Midbrain (tissue), 1 donor: ENCODE data around the gene WDR93.
A peak's percentile ranks its signal among the peaks of the same experiment; 100 is the strongest.

Experiments used
- DNase-seq: peaks from one replicate; lab custom pipeline; 2025; lab: John Stamatoyannopoulos, UW

WDR93 gene

DNA sequence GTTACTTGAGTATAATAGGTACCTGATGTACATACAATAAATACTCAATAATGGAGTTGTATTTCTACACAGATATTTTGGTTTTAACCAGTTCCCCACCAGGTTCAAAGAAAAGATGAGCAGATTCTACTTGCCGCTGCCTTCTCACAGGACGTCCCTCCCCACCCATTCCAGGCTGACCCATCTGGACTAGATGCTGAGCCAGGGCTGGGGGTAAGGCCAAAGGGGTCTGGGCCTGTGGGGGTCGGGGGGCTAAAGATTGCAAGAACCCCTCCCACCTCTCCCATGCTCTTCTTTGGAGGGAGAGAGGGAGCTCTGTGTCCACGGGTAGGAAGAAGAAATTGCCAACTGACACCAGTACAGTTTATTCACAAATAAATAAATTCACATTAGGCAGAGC is 58.9 kb downstream of the WDR93 start:
- no peak for DNase-seq

GRCh38 chr15:89749951-89750559 is 59.4 kb downstream of the WDR93 start:
- DNase-seq = no peak

GRCh38 chr15:89750560-89751542 is 60.2 kb downstream of the WDR93 start, which contains the start of gene MESP1:
MESP1 (minus strand) TSS chr15:89751249; CDS start chr15:89751231, 18 bp downstream.
- peak; percentile 91 for DNase-seq

GRCh38 chr15:89751748-89752147 is 61.1 kb downstream of the WDR93 start:
- DNase-seq = no peak

GRCh38 chr15:89753855-89754254 is 63.2 kb downstream of the WDR93 start:
- DNase-seq = no peak

- no peak for DNase-seq
Measured at GRCh38 chr15:89754361-89755154, 63.9 kb downstream of the WDR93 start.

- no peak for DNase-seq
Measured at GRCh38 chr15:89755701-89756100, 65.1 kb downstream of the WDR93 start.

- DNase-seq = no peak
Measured at GRCh38 chr15:89756897-89757296, 66.3 kb downstream of the WDR93 start.

DNA sequence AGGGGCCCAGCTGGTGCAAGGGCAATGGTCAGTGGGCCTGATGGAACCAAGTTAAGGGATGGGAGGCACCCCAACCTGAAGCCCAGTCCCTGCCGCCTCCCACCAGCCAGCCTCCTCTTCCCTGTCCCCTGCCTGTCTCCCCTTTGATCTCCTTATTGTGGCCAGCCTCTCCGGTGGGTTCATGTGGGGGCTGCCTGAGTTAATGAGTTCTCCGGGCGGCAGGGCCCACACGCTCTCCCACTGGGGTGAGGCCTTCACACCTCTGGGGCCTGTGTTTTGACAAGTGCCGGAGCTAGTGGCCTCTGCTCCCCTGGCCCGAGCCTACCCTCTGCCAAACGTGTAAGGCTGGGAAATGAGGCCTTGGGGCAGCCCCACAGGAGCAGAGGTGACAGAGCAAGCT is 67.7 kb downstream of the WDR93 start:
- DNase-seq = no peak

GRCh38 chr15:89758981-89759380 is 68.4 kb downstream of the WDR93 start:
- DNase-seq = no peak

DNA sequence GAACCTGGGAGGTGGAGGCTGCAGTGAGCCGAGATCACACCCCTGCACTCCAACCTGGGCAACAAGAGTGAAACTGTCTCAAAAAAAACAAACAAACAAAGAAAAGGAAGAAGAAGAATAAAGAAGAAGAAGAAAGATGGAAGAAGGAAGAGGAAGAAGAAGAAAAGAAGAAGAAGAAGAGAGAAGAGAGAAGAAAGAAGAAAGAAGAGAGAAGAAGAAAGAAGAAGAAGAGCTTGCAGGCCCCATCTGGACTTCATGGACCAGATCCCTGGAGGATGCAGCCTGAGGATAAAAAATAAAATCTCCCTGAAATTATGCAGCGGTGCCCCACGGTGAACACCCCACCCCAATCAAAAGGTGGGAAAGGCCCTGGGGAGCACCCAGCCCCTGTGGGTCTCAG is 69.2 kb downstream of the WDR93 start:
- no peak for DNase-seq

GRCh38 chr15:89760303-89761008 is 69.8 kb downstream of the WDR93 start:
- peak; percentile 82 for DNase-seq

DNA sequence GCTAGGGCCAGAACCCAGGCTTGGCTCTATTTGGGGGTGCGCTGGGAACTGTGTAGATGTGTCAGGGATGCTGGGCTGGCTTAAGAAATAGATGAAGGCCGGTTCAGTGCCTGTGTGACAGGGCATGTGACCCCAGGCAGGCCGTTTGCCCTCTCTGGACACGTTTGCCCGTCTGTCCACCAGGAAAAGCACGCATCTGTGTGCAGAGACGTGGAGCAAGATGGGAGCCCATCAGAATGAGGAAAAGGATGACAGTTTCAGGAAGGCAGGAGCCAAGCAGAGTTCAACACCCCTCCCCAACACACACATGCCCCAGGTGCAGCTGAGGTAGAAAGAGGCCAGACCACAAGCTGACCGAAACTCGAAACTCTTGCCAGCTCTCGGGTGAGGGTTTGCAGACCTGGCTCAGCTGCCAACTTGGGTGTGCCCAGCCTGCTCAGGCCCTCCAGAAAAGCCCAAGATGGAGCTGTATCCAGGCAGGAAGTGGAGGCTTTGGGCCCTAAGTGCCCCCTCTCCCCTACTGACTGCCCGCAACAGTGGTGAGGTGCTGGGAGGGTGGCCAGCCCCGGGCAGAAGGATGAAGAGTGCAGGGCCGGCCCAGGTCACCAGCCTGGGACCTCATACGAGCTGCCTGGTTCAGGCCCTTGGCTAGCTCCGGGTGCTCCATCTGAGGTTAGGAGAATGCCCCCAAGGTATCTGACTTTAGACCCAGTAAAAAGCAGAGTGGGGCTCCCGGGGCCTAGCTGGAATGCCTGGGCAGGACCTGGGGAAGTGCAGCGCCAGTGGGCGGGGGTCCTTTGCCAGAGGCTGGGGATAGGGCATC is 70.6 kb downstream of the WDR93 start:
- no peak for DNase-seq

GRCh38 chr15:89761929-89762328 is 71.3 kb downstream of the WDR93 start:
- no peak for DNase-seq

- no peak for DNase-seq
Measured at GRCh38 chr15:89765694-89766093, 75.1 kb downstream of the WDR93 start.

DNA sequence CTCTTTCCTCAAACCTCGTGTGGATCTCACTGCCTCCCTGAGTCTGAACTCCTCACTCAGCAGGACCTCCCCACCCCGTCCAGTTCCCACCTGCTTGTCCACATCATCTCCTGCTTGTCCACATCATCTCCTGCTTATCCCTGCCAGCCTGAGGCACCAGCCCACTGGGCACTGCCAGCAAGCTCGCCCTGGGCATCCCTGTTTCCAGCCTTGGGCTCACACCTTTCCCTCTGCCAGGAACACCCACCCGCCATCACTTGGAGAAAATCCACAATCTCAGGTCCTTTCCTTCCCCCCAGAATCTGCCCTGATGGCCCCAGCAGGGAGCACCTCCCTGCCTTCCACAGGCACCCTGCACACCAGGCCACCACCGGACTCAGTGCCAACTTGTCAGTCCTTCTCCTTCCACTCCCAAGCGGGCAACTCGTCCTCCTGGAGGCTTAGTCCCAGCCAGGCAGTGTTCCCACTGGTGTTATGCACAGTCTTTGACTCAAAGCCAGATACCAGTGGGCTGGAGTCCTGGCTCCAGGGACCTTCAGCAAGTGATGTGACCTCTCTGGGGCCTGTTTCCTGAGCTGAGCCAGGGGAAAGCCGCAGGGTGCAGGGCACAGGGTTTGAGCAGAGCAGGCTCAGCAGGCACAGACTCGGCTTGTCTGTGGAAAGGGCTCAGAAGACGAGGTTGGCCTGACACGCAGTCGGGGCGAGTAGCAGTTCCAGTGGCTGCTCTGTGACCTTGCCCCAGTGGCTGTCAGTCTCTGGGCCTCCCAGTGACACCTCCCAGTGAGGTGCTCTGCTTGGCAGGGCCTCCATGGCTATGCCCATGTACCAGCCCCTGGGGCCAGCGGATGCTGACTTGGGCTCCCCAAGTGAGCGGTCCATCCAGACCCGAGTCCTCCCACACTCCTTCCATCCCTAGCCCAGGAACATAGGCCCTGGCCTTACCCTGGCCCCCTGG is 76.0 kb downstream of the WDR93 start:
- no peak for DNase-seq

DNA sequence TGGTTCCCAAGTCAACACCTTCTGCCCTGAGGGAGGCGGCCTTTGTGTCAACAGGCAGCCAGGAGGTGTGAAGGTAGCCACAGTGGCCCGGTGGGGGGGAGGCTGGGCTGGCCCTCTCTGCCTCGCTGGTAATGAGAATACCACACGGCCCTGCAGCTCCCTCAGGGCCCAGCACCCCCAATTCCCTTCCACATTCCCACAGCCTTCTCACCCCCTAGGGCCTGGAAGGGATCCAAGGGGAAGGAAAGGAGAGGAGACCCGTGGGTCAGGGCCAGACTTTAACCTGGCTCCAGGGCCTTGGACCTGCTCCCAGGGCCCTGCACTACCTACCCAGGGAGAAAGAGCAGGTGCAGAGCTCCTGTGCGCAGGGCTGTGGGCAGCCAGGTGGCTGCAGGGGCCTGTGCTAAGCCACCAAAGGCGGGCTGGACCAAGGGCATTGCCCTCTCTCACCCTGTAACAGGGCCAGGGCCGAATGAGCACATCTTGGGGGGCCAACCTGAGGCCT is 76.9 kb downstream of the WDR93 start:
- DNase-seq = no peak

- DNase-seq = no peak
Measured at GRCh38 chr15:89768071-89768500, 77.5 kb downstream of the WDR93 start.

GRCh38 chr15:89769366-89769765 is 78.8 kb downstream of the WDR93 start:
- DNase-seq = no peak
